SIG-M5 treated with dmso at 0.1 percent for 504 hours (cell line): ENCODE measurements around the gene ODAD3.
"Not testable (repeated sequence)": the region's sequence is repeated elsewhere in the genome, so short reads cannot be mapped to it uniquely, and the experiment has no call there.

Source experiments
- DNase-seq: peaks from one replicate; lab custom pipeline; 2025; ENCODE audit not compliant: unreplicated experiment; lab: John Stamatoyannopoulos, UW

Gene ODAD3

GRCh38 chr19:11461453-11461852, 26.5 kb upstream of the ODAD3 start:
- DNase-seq: no peak

DNA sequence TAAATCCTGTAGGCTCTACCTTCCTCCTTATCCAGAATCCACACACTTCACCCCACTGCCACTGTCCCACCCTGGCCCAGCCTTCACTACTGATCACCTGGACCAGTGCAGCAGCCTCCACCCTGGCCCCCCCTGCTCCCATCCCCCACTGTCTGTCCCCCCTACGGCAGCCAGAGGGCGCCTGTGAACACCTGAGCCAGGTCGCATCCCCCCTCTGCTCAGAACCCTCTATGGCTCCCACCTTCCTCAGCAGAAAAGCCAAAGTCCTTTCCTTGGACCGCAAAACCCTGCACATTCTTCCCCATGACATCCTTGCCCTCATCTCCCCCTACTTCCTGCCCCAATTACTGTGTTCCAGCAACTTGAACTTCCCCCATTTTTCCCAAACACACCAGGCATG, 25.3 kb upstream of the ODAD3 start:
- no peak for DNase-seq

DNA sequence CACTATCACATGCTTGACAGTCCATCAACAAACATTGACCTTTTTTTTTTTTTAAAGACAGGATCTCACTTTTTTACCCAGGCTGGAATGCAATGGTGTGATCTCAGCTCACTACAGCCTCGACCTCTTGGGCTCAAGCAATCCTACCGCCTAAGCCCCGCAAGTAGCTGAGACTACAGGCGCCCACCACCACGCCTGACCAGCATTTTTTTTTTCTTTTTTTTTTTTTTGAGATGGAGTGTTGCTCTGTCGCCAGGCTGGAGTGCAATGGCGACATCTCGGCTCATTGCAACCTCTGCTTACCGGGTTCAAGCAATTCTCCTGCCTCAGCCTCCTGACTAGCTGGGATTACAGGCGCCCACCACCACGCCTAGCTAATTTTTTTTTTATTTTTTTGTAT, 24.0 kb upstream of the ODAD3 start:
- not testable (repeated sequence) for DNase-seq

DNA sequence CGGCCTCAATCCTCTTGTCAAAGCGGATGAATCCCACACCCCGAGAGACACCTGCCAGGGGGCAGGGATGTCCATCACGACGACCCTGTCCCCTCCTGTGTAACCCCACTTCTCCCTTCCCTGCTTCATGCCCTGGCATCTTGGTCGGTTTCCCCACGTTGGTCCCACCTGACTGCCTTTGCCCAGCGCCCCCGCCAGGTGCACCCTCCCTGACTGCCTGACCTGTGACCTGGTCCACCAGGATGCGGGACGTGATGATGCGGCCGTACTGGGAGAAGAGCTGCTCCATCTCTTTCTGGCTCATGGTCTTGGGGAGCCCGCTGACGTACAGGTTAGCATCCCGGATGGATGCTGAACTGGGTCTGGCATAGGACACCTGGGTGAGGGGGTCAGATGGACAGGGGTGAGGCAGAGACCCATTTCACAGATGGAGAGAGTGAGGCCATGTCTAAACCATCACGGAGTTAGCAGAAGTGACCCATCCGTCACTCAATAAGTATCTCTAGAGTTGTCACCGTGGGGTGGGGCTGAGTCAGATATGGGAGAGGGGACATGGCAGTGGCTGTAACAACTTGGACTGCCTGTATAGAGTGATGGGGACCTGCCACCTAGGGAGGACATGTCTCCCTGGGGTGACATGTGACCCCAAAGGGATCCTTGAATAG, 23.4 kb upstream of the ODAD3 start:
- no peak for DNase-seq

- DNase-seq: no peak
Measured at GRCh38 chr19:11457831-11458230, 22.9 kb upstream of the ODAD3 start.

- no peak for DNase-seq
Measured at GRCh38 chr19:11457115-11457514, 22.2 kb upstream of the ODAD3 start.

DNA sequence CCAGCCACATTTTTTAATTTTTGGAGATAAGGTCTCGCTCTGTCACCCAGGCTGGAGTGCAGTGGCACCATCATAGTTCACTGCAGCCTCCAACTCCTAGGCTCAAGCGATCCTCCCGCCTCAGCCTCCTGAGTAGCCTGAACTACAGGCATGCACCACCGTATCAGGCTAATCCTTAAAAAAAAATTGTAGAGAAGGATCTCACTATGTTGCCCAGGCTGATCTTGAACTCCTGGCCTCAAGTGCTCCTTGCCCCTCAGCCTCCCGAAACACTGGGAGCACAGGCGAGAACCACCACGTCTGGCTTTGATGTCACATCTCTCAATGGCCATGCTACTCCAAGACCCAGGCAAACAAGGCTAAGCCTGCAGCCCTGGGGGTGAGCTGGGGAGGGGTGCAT, 21.7 kb upstream of the ODAD3 start:
- DNase-seq: no peak

DNA sequence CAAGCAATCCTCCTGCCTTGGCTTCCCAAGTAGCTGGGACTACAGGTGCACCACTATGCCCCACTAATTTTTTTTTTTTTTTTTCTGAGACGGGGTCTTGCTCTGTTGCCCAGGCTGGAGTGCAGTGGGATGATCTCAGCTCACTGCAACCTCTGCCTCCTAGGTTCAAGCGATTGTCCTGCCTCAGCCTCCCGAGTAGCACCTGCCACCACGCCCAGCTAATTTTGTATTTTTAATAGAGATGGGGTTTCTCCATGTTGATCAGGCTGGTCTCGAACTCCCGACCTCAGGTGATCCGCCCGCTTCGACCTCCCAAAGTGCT, 20.3 kb upstream of the ODAD3 start:
- DNase-seq: not testable (repeated sequence)

- DNase-seq: no peak
Measured at GRCh38 chr19:11453468-11454341, 18.8 kb upstream of the ODAD3 start.

DNA sequence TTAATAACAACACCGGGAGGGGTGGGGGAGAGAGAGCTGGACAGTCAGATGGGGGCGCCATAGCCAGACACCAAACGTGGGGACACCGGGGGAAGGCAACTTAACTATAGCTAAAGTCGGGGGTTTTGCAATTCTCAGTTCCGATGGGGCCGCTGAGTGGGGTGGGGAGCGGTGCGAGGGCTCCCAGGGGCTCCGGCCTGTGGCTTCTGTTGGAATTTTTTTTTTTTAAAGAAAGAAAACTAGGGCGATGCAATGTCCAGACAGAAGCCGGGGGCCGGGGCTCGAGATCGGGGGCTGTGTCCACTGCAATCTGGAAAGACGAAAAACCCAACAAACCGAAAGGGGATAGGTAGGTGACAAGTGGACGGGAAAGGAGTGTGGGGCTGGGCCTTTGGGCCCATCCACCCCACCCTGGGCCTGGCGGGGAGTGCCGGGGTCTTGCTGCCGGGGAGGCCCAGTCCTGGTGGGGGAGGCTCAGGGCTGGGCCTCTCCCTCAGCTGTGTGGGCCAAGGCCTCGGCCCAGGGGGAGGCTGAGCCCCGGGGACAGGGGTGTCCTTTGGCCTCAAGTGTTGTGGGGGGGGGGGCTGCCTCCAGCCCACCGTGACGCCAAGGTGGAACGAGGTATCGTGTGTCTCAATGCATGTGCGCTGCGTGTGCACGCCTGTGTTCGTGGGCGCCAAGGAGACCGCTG, 17.8 kb upstream of the ODAD3 start:
- DNase-seq: no peak

- no peak for DNase-seq
Measured at GRCh38 chr19:11451871-11452619, 17.1 kb upstream of the ODAD3 start.

- no peak for DNase-seq
Measured at GRCh38 chr19:11451327-11451870, 16.5 kb upstream of the ODAD3 start.

- DNase-seq: no peak
Measured at GRCh38 chr19:11450570-11451326, 15.8 kb upstream of the ODAD3 start.

GRCh38 chr19:11448923-11449554, 14.1 kb upstream of the ODAD3 start:
- no peak for DNase-seq

- DNase-seq: no peak
Measured at GRCh38 chr19:11448410-11448809, 13.5 kb upstream of the ODAD3 start.

DNA sequence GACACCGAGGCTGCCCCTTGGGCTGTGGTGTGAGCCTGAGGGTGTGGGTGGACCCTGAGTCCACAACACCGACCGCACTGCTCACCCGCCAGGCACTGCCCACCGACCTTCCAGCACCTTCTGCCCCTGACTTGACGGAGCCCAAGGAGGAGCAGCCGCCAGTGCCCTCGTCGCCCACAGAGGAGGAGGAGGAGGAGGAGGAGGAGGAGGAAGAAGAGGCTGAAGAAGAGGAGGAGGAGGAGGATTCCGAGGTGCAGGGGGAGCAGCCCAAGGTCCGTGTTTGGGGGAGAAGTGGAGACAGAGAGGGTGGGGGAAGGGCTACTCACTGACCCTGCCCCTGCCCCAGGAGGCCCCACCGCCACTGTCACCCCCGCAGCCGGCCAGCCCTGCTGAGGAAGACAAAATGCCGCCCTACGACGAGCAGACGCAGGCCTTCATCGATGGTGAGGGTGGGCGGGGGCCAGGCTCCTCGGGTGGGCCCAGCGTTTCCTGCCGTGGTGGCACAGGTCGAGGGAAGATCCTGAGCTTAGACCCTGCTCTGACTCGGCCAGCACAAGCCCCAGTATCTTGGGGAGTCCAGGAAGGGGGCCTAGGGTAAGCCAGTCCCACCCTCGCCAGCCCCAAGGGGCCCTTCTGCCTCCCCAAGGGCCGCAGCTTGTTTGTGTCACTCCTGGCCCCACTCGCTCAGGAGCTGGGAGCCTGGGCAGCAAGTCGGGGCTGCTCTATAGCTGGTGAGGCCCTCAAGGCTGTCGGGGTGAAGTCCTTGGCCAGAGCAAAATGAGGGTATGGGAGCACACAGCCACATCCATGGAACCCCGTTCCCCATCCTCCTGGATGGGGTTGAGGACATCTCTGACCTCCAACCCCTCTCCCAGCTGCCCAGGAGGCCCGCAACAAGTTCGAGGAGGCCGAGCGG, 12.7 kb upstream of the ODAD3 start:
- DNase-seq: no peak

DNA sequence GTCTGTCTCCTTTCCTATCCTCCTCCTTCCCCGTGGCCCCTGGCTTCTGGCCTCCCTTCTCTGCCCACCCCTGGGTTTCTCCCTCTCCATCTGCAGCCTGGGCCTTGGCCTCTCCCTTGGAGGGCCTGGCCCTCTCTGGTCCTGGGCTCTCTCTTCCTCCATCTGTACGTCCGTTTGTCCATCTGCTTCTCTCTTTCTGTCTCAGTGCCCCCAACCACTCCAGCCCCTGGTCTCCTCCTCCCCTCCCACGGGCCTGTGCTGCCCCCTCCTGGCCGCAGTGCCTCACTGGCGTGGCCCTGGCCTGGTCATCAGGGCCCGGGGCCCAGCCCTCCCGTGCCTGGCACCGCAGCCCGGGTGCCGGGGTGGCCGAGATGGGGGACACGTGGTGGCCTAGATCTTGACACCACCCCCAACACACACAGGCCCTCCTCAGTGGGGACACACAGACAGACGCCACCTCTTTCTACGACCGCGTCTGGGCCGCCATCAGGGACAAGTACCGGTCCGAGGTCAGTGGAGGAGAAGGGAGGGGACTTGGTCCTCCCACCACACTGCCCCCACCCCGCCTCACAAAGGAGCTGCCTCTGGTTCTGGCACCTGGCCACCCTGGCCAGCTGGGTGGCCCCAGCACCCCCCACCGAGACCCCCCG, 11.9 kb upstream of the ODAD3 start:
- DNase-seq: no peak

DNA sequence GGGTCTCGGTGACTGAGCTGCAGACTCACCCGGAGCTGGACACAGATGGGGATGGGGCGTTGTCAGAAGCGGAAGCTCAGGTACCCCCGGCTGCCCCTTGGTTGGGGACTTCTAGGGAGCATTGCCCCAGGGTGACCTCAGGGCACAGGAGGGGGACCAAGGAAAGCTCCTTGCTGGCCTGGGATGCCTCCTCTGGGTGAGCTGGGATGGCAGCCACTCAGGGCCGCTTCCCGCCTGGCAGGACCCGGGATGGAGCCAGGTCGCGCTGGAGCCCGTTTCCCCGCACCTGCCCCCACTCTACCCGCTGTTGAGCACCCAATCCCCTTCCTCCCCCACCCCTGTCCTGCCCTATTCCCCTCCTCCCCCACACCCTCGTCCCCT, 11.3 kb upstream of the ODAD3 start:
- DNase-seq: no peak
